22Rv1 (cell line): Measurements from ENCODE around the gene KRTAP1-5.
"Not testable (repeated sequence)": the region's sequence is repeated elsewhere in the genome, so short reads cannot be mapped to it uniquely, and the experiment has no call there.

Source experiments
- H3K27ac ChIP-seq: fragments of 450-650 bp; 2 replicates; pipeline ENCODE4 v1.5.1; 2017
- ZFX ChIP-seq: fragments of 450-650 bp; IDR thresholded peaks from 2 replicates; pipeline ENCODE4 v1.6.1; 2017; ENCODE audit warnings: antibody characterized with exemption, borderline replicate concordance
- TF ChIP-seq, protein P1 (sequence below): fragments of 450-650 bp; IDR thresholded peaks from 2 replicates; pipeline ENCODE4 v1.5.1; 2017; ENCODE audit warnings: mild to moderate bottlenecking

Gene KRTAP1-5

DNA sequence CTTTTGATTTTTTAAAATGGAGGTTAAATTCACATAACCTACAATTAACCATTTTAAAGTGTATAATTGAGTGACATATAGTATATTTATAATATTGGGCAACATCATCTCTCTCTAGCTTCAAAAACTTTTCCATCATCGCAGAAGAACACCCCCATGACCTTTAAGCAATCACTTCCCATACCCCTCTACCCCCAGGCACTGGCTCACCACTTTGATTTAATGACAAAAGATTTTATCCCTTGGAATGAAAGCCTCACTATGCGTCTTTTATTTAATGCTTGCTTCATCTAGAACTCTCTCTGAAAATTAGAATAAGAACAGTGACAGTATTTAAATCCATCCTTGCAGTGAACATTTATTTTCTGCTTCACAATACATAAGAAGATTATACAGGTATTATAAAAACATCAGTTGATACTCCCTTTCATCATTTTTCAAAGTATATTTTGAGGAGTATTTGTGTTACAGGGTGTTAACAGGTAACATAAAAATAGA is 10.9 kb upstream of the KRTAP1-5 start:
- no peak overlapping the region for H3K27ac ChIP-seq
- TF ChIP-seq, protein P1, sequence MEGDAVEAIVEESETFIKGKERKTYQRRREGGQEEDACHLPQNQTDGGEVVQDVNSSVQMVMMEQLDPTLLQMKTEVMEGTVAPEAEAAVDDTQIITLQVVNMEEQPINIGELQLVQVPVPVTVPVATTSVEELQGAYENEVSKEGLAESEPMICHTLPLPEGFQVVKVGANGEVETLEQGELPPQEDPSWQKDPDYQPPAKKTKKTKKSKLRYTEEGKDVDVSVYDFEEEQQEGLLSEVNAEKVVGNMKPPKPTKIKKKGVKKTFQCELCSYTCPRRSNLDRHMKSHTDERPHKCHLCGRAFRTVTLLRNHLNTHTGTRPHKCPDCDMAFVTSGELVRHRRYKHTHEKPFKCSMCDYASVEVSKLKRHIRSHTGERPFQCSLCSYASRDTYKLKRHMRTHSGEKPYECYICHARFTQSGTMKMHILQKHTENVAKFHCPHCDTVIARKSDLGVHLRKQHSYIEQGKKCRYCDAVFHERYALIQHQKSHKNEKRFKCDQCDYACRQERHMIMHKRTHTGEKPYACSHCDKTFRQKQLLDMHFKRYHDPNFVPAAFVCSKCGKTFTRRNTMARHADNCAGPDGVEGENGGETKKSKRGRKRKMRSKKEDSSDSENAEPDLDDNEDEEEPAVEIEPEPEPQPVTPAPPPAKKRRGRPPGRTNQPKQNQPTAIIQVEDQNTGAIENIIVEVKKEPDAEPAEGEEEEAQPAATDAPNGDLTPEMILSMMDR: no peak
- no peak for TF ChIP-seq ZFX

DNA sequence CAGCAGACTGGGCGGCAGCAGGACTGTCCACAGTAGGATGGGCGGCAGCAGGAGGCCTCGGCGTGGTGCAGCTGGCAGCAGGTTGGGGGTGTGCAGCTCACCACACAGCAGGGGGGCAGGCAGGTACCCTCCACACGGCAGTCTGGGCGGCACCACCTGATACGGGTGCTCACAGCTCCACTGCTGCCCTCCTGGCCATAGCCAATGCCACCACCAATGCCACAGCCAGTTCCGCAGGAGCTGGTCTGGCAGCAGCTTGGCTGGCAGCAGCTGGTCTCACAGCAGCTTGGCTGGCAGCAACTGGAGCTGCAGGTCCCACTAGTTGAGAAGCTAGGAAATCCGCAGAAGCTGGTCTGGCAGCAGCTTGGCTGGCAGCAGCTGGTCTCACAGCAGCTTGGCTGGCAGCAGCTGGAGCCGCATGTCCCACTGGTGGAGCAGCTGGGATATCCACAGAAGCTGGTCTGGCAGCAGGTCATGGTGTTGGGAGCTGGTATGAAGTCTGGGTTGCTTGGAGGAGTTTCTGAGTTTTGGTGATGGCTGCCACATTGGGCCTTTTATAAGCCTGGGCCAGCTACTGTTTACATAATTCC is 7.4 kb upstream of the KRTAP1-5 start, which contains the start of gene KRTAP1-3:
Gene KRTAP1-3 (minus strand): TSS at position 529 of the 590 bp plus-strand sequence. CDS start 53 bp downstream, at position 476.
- not testable (repeated sequence) for H3K27ac ChIP-seq

DNA sequence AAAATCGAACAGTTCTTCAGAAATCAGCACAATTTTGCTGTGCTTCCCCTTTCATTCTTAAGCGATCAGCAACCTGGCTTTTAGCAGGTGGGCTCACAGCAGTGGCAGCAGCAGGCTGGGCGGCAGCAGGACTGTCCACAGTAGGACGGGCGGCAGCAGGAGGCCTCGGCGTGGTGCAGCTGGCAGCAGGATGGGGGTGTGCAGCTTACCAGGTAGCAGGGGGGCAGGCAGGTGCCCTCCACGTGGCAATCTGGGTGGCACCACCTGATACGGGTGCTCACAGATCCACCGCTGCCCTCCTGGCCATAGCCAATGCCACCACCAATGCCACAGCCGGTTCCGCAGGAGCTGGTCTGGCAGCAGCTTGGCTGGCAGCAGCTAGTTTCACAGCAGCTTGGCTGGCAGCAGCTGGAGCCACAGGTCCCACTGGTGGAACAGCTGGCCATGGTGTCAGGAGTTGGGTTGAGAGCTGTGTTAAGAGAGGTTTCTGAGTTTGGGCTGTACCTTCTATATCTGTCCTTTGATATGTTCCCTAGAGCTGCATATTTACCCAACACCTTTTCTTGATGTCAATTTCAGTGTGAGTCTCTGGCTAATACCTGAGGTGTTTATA is 2.7 kb upstream of the KRTAP1-5 start, which contains the start of gene KRTAP1-4:
Gene KRTAP1-4 (minus strand): TSS at position 563 of the 613 bp plus-strand sequence. CDS start 117 bp downstream, at position 446.
- no peak for TF ChIP-seq ZFX
- TF ChIP-seq, protein P1: no peak
- H3K27ac ChIP-seq: no peak within 1 kb of the TSS

DNA sequence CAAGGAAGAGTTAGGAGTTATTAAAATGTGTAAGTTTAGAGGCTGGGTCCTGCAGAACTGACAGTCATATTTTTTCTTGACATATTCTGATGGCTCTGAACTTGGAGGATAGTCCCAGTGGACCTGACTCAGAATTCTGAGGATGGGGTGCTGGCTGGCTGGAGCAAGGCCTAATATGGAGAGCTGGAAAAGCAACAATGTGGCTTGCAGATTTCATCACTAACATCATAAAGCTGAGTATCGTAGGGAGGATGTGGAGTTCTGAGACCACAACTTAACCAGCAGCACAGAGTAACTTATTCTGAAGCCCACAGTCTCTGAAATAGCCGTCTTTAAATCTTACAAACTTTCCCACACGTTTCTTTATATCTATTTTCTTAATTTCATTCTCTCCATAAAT is 2.3 kb downstream of the KRTAP1-5 start:
- no peak for TF ChIP-seq ZFX
- TF ChIP-seq, protein P1: no peak
- no peak overlapping the region for H3K27ac ChIP-seq

DNA sequence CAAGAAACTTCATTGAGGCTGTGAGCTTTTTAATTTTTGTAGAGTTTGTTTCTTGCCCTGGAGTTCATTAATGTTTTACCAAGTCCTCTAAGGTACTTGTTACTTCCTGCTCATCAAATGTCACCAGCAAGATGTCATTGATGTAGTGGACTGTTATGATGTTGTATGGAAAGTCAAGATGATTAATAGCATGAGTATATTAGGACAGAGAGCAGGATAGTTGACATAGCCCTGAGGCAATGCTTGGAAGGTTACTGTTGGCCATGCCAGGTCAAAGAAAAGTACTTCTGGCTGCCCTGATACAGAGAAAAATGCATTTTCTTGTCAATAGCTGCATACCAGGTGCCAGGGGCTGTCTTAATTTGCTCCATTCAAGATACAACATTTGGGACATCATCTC is 6.7 kb downstream of the KRTAP1-5 start:
- no peak overlapping the region for H3K27ac ChIP-seq
- TF ChIP-seq ZFX: no peak
- TF ChIP-seq, protein P1: no peak

DNA sequence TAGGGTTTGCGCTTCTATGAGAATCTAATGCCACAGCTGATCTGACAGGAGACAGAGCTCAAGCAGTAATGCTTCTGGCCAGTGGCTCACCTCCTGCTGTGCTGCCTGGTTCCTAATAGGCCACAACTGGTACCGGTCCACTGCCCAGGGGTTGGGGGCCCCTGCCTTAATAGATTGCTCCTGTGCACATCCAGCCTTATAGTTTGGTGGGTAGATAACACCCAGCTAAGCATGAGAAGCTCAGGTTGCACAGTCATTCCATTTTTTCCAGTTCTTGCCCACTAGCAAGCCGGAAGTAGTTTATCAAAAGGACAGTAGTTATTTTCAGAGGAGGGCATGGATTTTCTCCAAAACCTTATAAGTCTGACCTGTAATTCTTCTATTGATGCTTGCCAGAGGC is 7.6 kb downstream of the KRTAP1-5 start:
- TF ChIP-seq ZFX: no peak
- TF ChIP-seq, protein P1: no peak
- H3K27ac ChIP-seq: no peak overlapping the region

DNA sequence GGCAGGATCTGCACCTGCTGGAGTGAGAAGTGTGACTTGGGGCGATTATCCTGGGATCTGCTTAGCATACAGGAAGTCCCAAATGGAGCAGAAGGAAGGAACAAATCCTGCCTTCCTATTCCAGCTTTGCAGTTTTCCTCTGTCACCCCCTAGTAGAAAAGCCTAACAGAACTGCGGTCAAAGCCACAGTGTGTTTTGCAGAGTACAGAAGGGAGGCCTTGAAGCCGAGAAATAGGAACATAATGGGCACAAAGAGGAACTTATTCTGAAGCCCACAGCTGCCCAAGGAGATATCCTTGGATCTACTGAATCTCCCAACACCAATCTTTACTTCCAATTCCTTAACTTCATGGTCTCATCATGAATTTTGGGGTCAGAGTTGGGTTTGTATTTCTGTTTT is 8.5 kb downstream of the KRTAP1-5 start:
- H3K27ac ChIP-seq: no peak overlapping the region
- TF ChIP-seq, protein P1: no peak
- TF ChIP-seq ZFX: no peak
